Thymus (tissue), 2 donors: ENCODE results near the gene MT1F. TPM values are rescaled to one million over a fixed set of nuclear protein-coding genes. Genes with fewer than 3 reads are reported as not detected.

Experiments
- polyA plus RNA-seq: library from polyadenylated mRNA; stranded (reverse); fragments of 200-250 nt; gene quantifications from one replicate; pipeline ENCODE4 v1.2.3, GENCODE V29; 2013
- total RNA-seq: library from RNA; stranded (reverse); fragments of 120-200 nt; gene quantifications from one replicate; pipeline ENCODE4 v1.2.4, GENCODE V29; 2013
- donor health status: healthy.

MT1F gene
- total and polyA plus RNA-seq, 2 donors: 1.5 to 24.6 TPM

Other genes with a start within 250 kb of the MT1F start
- gene AMFR, start 232.4 kb upstream of the MT1F start, total RNA-seq: 34.6 TPM
- 52.4 TPM for gene AMFR, start 232.4 kb upstream of the MT1F start, polyA plus RNA-seq
- 79.7 TPM for gene NUDT21, start 206.6 kb upstream of the MT1F start, total RNA-seq
- 40.3 TPM for gene NUDT21, start 206.6 kb upstream of the MT1F start, polyA plus RNA-seq
- 26.0 TPM for gene OGFOD1, start 206.4 kb upstream of the MT1F start, total RNA-seq
- 18.8 TPM for gene OGFOD1, start 206.4 kb upstream of the MT1F start, polyA plus RNA-seq
- gene BBS2, start 137.9 kb upstream of the MT1F start, total RNA-seq: 36.2 TPM
- gene BBS2, start 137.9 kb upstream of the MT1F start, polyA plus RNA-seq: 49.2 TPM
- 7.5 TPM for gene MT4, start 92.9 kb upstream of the MT1F start, total RNA-seq
- 38.1 TPM for gene MT4, start 92.9 kb upstream of the MT1F start, polyA plus RNA-seq
- 2.5 TPM for gene MT3, start 68.4 kb upstream of the MT1F start, total RNA-seq
- 13.1 TPM for gene MT3, start 68.4 kb upstream of the MT1F start, polyA plus RNA-seq
- 7.8 TPM for gene MT2A, start 49.4 kb upstream of the MT1F start, total RNA-seq
- 2,040 TPM for gene MT2A, start 49.4 kb upstream of the MT1F start, polyA plus RNA-seq
- 2.1 TPM for gene MT1E, start 32.2 kb upstream of the MT1F start, total RNA-seq
- gene MT1E, start 32.2 kb upstream of the MT1F start, polyA plus RNA-seq: 126 TPM
- gene MT1M, start 25.3 kb upstream of the MT1F start, total RNA-seq: 0.28 TPM
- gene MT1M, start 25.3 kb upstream of the MT1F start, polyA plus RNA-seq: 97.7 TPM
- gene MT1A, start 19.3 kb upstream of the MT1F start, total RNA-seq: 1.2 TPM
- gene MT1A, start 19.3 kb upstream of the MT1F start, polyA plus RNA-seq: 285 TPM
- not detected for gene MT1B, start 6.1 kb upstream of the MT1F start, total RNA-seq
- 4.7 TPM for gene MT1B, start 6.1 kb upstream of the MT1F start, polyA plus RNA-seq
- gene MT1G, start 10.1 kb downstream of the MT1F start, total RNA-seq: 0.90 TPM
- 353 TPM for gene MT1G, start 10.1 kb downstream of the MT1F start, polyA plus RNA-seq
- 0.85 TPM for gene MT1H, start 11.9 kb downstream of the MT1F start, total RNA-seq
- 50.7 TPM for gene MT1H, start 11.9 kb downstream of the MT1F start, polyA plus RNA-seq
- 21.2 TPM for gene MT1X, start 24.5 kb downstream of the MT1F start, total RNA-seq
- 3,725 TPM for gene MT1X, start 24.5 kb downstream of the MT1F start, polyA plus RNA-seq
- 85.9 TPM for gene NUP93, start 72.2 kb downstream of the MT1F start, total RNA-seq
- gene NUP93, start 72.2 kb downstream of the MT1F start, polyA plus RNA-seq: 58.3 TPM
- 0.52 TPM for gene SLC12A3, start 207.2 kb downstream of the MT1F start, total RNA-seq
- gene SLC12A3, start 207.2 kb downstream of the MT1F start, polyA plus RNA-seq: 0.34 TPM